ENCODE results near the gene CRYL1. TPM values are rescaled to one million over a fixed set of nuclear protein-coding genes. Genes with fewer than 3 reads are reported as not detected.

CRYL1 gene
- total and polyA plus RNA-seq, 2 experiments from 2014 or later, result 65.5 to 66.2 TPM

GRCh38 chr13:20487927-20488326 is 37.7 kb downstream of the CRYL1 start:
- Histone ChIP-seq H3K27ac (no peak overlapping the region), H3K4me2 (no peak overlapping the region), H3K79me2 (no peaks in the 10 kb centered on the region), H3K27me3 (no peaks in the 10 kb centered on the region), H2AFZ (no peak overlapping the region), H3K4me3 (no peak overlapping the region), H3K9me2 (replicated peaks; ENCODE audit: insufficient read depth) (no peaks in the 10 kb centered on the region), H4K20me1 (ENCODE audit: insufficient read depth, poor library complexity, severe bottlenecking) (no peaks in the 10 kb centered on the region), H3K9me3 (ENCODE audit: low read depth) (no peaks in the 10 kb centered on the region), H3K4me1 (ENCODE audit: insufficient read depth) (no peaks in the 10 kb centered on the region), H3K36me3 (replicated peaks; ENCODE audit: insufficient read depth, low read depth) (no peaks in the 10 kb centered on the region)
- DNase-seq (ENCODE audit: low spot score), result no peak
- TF ChIP-seq EZH2phosphoT487 (IDR thresholded peaks at IDR 0.05; ENCODE audit: low read depth, severe bottlenecking, unreplicated experiment) (no peak), EZH2 (IDR thresholded peaks at IDR 0.05; ENCODE audit: borderline replicate concordance) (no peak), CTCF (IDR thresholded peaks at IDR 0.05; ENCODE audit: poor library complexity) (no peak)
- WGBS (ENCODE audit: low lambda C conversion rate, missing lambda C conversion rate), result 89% methylated on average over 3 of the region's 3 CpGs

GRCh38 chr13:20482787-20483186 is 42.9 kb downstream of the CRYL1 start:
- Histone ChIP-seq H3K36me3 (replicated peaks; ENCODE audit: insufficient read depth, low read depth) (no peaks in the 10 kb centered on the region), H3K27ac (peak overlapping the region; percentile 32), H4K20me1 (ENCODE audit: insufficient read depth, poor library complexity, severe bottlenecking) (no peaks in the 10 kb centered on the region), H3K9me2 (replicated peaks; ENCODE audit: insufficient read depth) (no peaks in the 10 kb centered on the region), H3K4me1 (ENCODE audit: insufficient read depth) (no peaks in the 10 kb centered on the region), H3K4me3 (no peak overlapping the region), H3K79me2 (no peaks in the 10 kb centered on the region), H3K4me2 (peak overlapping the region; percentile 49), H3K27me3 (no peaks in the 10 kb centered on the region), H3K9me3 (ENCODE audit: low read depth) (no peaks in the 10 kb centered on the region), H2AFZ (peak overlapping the region; percentile 20)
- TF ChIP-seq EZH2phosphoT487 (IDR thresholded peaks at IDR 0.05; ENCODE audit: low read depth, severe bottlenecking, unreplicated experiment) (no peak), EZH2 (IDR thresholded peaks at IDR 0.05; ENCODE audit: borderline replicate concordance) (no peak), CTCF (IDR thresholded peaks at IDR 0.05; ENCODE audit: poor library complexity) (no peak)
- no peak for DNase-seq (ENCODE audit: low spot score)
- WGBS (ENCODE audit: low lambda C conversion rate, missing lambda C conversion rate), result 86% methylated on average over 6 of the region's 6 CpGs

- Histone ChIP-seq H3K36me3 (replicated peaks; ENCODE audit: insufficient read depth, low read depth) (no peaks in the 10 kb centered on the region), H3K27ac (peak overlapping the region; percentile 32), H2AFZ (peak overlapping the region; percentile 20), H3K9me2 (replicated peaks; ENCODE audit: insufficient read depth) (no peaks in the 10 kb centered on the region), H3K9me3 (ENCODE audit: low read depth) (no peaks in the 10 kb centered on the region), H3K4me2 (peak overlapping the region; percentile 49), H3K4me3 (no peak overlapping the region), H3K79me2 (no peaks in the 10 kb centered on the region), H3K27me3 (no peaks in the 10 kb centered on the region), H3K4me1 (ENCODE audit: insufficient read depth) (no peaks in the 10 kb centered on the region), H4K20me1 (ENCODE audit: insufficient read depth, poor library complexity, severe bottlenecking) (no peaks in the 10 kb centered on the region)
- 28% methylated on average over 11 of the region's 11 CpGs for WGBS (ENCODE audit: low lambda C conversion rate, missing lambda C conversion rate)
- peak; percentile 24 for DNase-seq (ENCODE audit: low spot score)
- TF ChIP-seq CTCF (IDR thresholded peaks at IDR 0.05; ENCODE audit: poor library complexity) (no peak), EZH2phosphoT487 (IDR thresholded peaks at IDR 0.05; ENCODE audit: low read depth, severe bottlenecking, unreplicated experiment) (no peak), EZH2 (IDR thresholded peaks at IDR 0.05; ENCODE audit: borderline replicate concordance) (no peak)
These were observed 43.3 kb downstream of the CRYL1 start for GRCh38 chr13:20482275-20482761.
